GM12878 (cell line): ENCODE measurements around the gene FSHB. TPM values are rescaled to one million over a fixed set of nuclear protein-coding genes. Genes with fewer than 3 reads are reported as not detected.

Source experiments
- ATAC-seq: fragments of 200-7000 bp; cut with Tn5 transposase; 3 replicates; pipeline ENCODE4 v1.9.1; 2020; ENCODE audit warnings: mild to moderate bottlenecking, moderate library complexity
- BruUV-seq: library from RNA; stranded (reverse); fragments of 400-500 nt; replicated peaks from 2 replicates; lab custom pipeline; 2021; lab: Mats Ljungman, UMichigan
- CTCF ChIA-PET: fragments of 300-600 bp; sonication (Branson Sonifier 250); formaldehyde crosslinking; extraction: SDS; loops from one replicate; lab custom pipeline; 2021; ENCODE audit warnings: inconsistent platforms; lab: Yijun Ruan, JAX
- POLR2A ChIA-PET: fragments of 350-600 bp; formaldehyde crosslinking; extraction: SDS; loops from one replicate; lab custom pipeline; 2021; ENCODE audit warnings: inconsistent platforms; lab: Charles Lee
- RAD21 ChIA-PET: fragments of 300-600 bp; sonication (Branson Sonifier 250); formaldehyde crosslinking; loops from one replicate; lab custom pipeline; 2023; ENCODE audit warnings: antibody characterized with exemption; ENCODE audit not compliant: unreplicated experiment; lab: Charles Lee
- SMC1A ChIA-PET: fragments of 300-600 bp; sonication (Branson Sonifier 250); formaldehyde crosslinking; loops from one replicate; lab custom pipeline; 2023; ENCODE audit not compliant: unreplicated experiment, uncharacterized antibody; lab: Charles Lee
- DNase-seq: peaks from one replicate; pipeline ENCODE4 v3.0.0-alpha.2; 2011; ENCODE audit warnings: low read depth, low spot score
- FAIRE-seq: peaks from 3 replicates; lab custom pipeline; 2011; peaks lifted over from hg19 to GRCh38; lab: Jason Lieb, UNC
- H2AFZ ChIP-seq: 2 replicates; pipeline ENCODE4 v1.6.0; 2011; ENCODE audit warnings: low read depth, low read length, control low read depth; ENCODE audit not compliant: control insufficient read depth
- H3K27ac ChIP-seq: 2 replicates; pipeline ENCODE4 v1.5.1; 2011; ENCODE audit warnings: control low read depth; ENCODE audit not compliant: control insufficient read depth, insufficient read depth
- H3K27me3 ChIP-seq, 2 experiments: replicated peaks in 1 of 2; 2 replicates each; pipeline versions ENCODE4 v1.6.0 to v1.6.1; 2011; ENCODE audit warnings: low read length in 1 of 2; ENCODE audit not compliant: control insufficient read depth in 2 of 2, insufficient read depth in 2 of 2
- H3K36me3 ChIP-seq, 2 experiments: 2 replicates each; pipeline ENCODE4 v1.5.1; 2011; ENCODE audit warnings: low read length in 1 of 2; ENCODE audit not compliant: control insufficient read depth in 2 of 2, insufficient read depth in 2 of 2
- H3K4me1 ChIP-seq: 2 replicates; pipeline ENCODE4 v1.6.1; 2011; ENCODE audit warnings: mild to moderate bottlenecking, low read length, moderate library complexity, mixed read lengths; ENCODE audit not compliant: control insufficient read depth, insufficient read depth
- H3K4me2 ChIP-seq: 2 replicates; pipeline ENCODE4 v1.6.0; 2011; ENCODE audit warnings: control low read depth; ENCODE audit not compliant: control insufficient read depth, insufficient read depth
- H3K4me3 ChIP-seq: fragments of 200-600 bp; sonication (generic); 2 replicates; pipeline ENCODE4 v1.5.1; 2016
- H3K79me2 ChIP-seq: 2 replicates; pipeline ENCODE4 v1.6.0; 2011; ENCODE audit warnings: low read length; ENCODE audit not compliant: control insufficient read depth, insufficient read depth
- H3K9ac ChIP-seq: 2 replicates; pipeline ENCODE4 v1.8.0; 2011; ENCODE audit warnings: low read length, control low read depth, mixed read lengths; ENCODE audit not compliant: control insufficient read depth, insufficient read depth
- H3K9me3 ChIP-seq: replicated peaks from 3 replicates; pipeline ENCODE4 v1.5.1; 2011; ENCODE audit warnings: mild to moderate bottlenecking, low read length; ENCODE audit not compliant: control insufficient read depth, insufficient read depth
- H4K20me1 ChIP-seq: 2 replicates; pipeline ENCODE4 v1.6.0; 2011; ENCODE audit not compliant: control insufficient read depth, insufficient read depth
- BMI1 ChIP-seq: fragments of 450-650 bp; IDR thresholded peaks from 2 replicates; pipeline ENCODE4 v1.6.1; 2016; ENCODE audit warnings: mild to moderate bottlenecking, moderate library complexity, borderline replicate concordance
- CBX3 ChIP-seq: fragments of 200-600 bp; sonication (generic); IDR thresholded peaks from 2 replicates; pipeline ENCODE4 v1.6.1; 2016; ENCODE audit warnings: low read depth, borderline replicate concordance
- CHD1 ChIP-seq: IDR thresholded peaks from 2 replicates; pipeline ENCODE4 v1.6.1; 2012; ENCODE audit warnings: low read depth, low read length, improper control_type of control experiment
- CREM ChIP-seq: IDR thresholded peaks from 2 replicates; pipeline ENCODE4 v1.6.1; 2014; ENCODE audit warnings: antibody characterized with exemption, low read depth
- CTCF ChIP-seq, 3 experiments: IDR thresholded peaks in 2 of 3; conservative IDR thresholded peaks in 1 of 3; 2 replicates each; pipeline ENCODE4 v1.5.1; 2011; ENCODE audit warnings: low read depth in 3 of 3, low read length in 3 of 3, mild to moderate bottlenecking in 3 of 3, control low read depth in 2 of 3, moderate library complexity in 2 of 3, inconsistent platforms in 1 of 3, mixed read lengths in 1 of 3; ENCODE audit not compliant: control insufficient read depth in 2 of 3, insufficient read depth in 1 of 3; ENCODE audit errors: extremely low read depth in 1 of 3
- ETV6 ChIP-seq, 2 experiments: fragments of 450-650 bp in 1 of 2; IDR thresholded peaks in 1 of 2; conservative IDR thresholded peaks in 1 of 2; 2 replicates each; pipeline ENCODE4 v1.6.1; 2014; ENCODE audit warnings: antibody characterized with exemption in 1 of 2, borderline replicate concordance in 1 of 2, low read depth in 1 of 2, mild to moderate bottlenecking in 1 of 2, moderate library complexity in 1 of 2
- HCFC1 ChIP-seq: fragments of 150-350 bp; IDR thresholded peaks from 2 replicates; pipeline ENCODE4 v1.6.1; 2014; ENCODE audit warnings: low read length
- HDAC2 ChIP-seq: fragments of 200-600 bp; sonication (generic); IDR thresholded peaks from 2 replicates; pipeline ENCODE4 v1.6.1; 2017
- NFYB ChIP-seq: IDR thresholded peaks from 2 replicates; pipeline ENCODE4 v1.6.1; 2011; ENCODE audit warnings: low read depth, mild to moderate bottlenecking, low read length, improper control_type of control experiment, moderate library complexity; ENCODE audit not compliant: insufficient read depth
- RAD51 ChIP-seq: fragments of 450-650 bp; IDR thresholded peaks from 2 replicates; pipeline ENCODE4 v1.6.1; 2016; ENCODE audit warnings: moderate library complexity, mild to moderate bottlenecking, inconsistent platforms
- SMAD5 ChIP-seq: IDR thresholded peaks from 2 replicates; pipeline ENCODE4 v1.6.1; 2016; ENCODE audit warnings: antibody characterized with exemption, low read depth
- STAT1 ChIP-seq: fragments of 450-650 bp; conservative IDR thresholded peaks from 2 replicates; pipeline ENCODE4 v1.6.1; 2014; ENCODE audit warnings: antibody characterized with exemption, mild to moderate bottlenecking
- WGBS: methylation state at CpG from one replicate; pipeline ENCODE4 v1.1.6; 2016; ENCODE audit warnings: low lambda C conversion rate; ENCODE audit not compliant: insufficient replicate concordance, insufficient coverage; ENCODE audit errors: missing lambda C conversion rate; 5-methylcytosine and 5-hydroxymethylcytosine counted together
- in situ Hi-C: fragments of 300-500 bp; cut with MboI; formaldehyde crosslinking; loops from 9 replicates; pipeline ENCODE4 v1.14.3; 2018; ENCODE audit warnings: mixed read lengths
- intact Hi-C: fragments of 100-400 bp; cut with micrococcal nuclease; formaldehyde crosslinking; loops from one replicate; pipeline ENCODE4 v1.14.2; 2022; ENCODE audit not compliant: unreplicated experiment
- polyA plus RNA-seq, 11 experiments: library from polyadenylated mRNA; depleted of rRNA in 4 of 11; unstranded in 6 of 11; stranded (reverse) in 5 of 11; fragments of >200 nt; fragmentation: Nextera tagmentation in 4 of 11; fragmentation: Illumina TruSeq in 1 of 11; extraction: Ambion mirVana in 4 of 11; extraction: Trizol in 1 of 11; gene quantifications; 1 replicate in 1 of 11; 2 replicates in 10 of 11; pipeline versions ENCODE4 v1.2.1 to v1.2.3, GENCODE V29; 2011 to 2016; ENCODE audit warnings: inconsistent platforms in 2 of 11, missing spikeins in 2 of 11, low read depth in 1 of 11
- total RNA-seq, 4 experiments: library from RNA; depleted of rRNA in 3 of 4; stranded (reverse); fragments of >200 nt in 3 of 4; fragmentation: Illumina TruSeq in 1 of 4; extraction: Trizol in 1 of 4; gene quantifications; 2 replicates each; pipeline versions ENCODE4 v1.2.1 to v1.2.3, GENCODE V29; 2013 to 2021

The FSHB gene
- total and polyA plus RNA-seq, 10 of the 15 experiments (the other 5 are each of a cell fraction or from before 2014, with no cell fraction given): not detected

- Histone ChIP-seq H3K4me3 (no peak overlapping the region), H3K9me3 (no peaks in the 10 kb centered on the region), H4K20me1 (no peaks in the 10 kb centered on the region), H3K4me1 (peaks cover 3% of the 10 kb centered on the region), H3K79me2 (no peaks in the 10 kb centered on the region), H3K27me3 (no peaks in the 10 kb centered on the region), H3K27ac (no peak overlapping the region), H2AFZ (no peak overlapping the region), H3K4me2 (no peak overlapping the region), H3K9ac (no peak overlapping the region), H3K36me3 (no peaks in the 10 kb centered on the region)
- ATAC-seq: no peak
- FAIRE-seq: no peak
- POLR2A ChIA-PET: no interaction called here
- TF ChIP-seq CBX3: no peak
- TF ChIP-seq ETV6 (conservative IDR thresholded peaks at IDR 0.05 in 1 of 2, IDR thresholded peaks at IDR 0.05 in 1 of 2; ENCODE audit: borderline replicate concordance in 1 of 2, low read depth in 1 of 2): no peak
- no peak for TF ChIP-seq HCFC1
- TF ChIP-seq SMAD5: no peak
- no peak for TF ChIP-seq BMI1
- TF ChIP-seq CREM: no peak
- no peak for TF ChIP-seq NFYB
- no peak for TF ChIP-seq STAT1
- TF ChIP-seq RAD51: no peak
- no TSS peak for BruUV-seq
- RAD21 ChIA-PET: no interaction called here
- no peak for DNase-seq
- intact Hi-C loops (no loop called here), in situ Hi-C loops (no loop called here)
- CTCF ChIA-PET: no interaction called here
- SMC1A ChIA-PET: interaction anchor here (0.6 kb wide), 1 partner anchor 121 kb away, joined by 3 read pairs; no protein-coding TSS in a partner anchor
These were observed 46.4 kb downstream of the FSHB start for GRCh38 chr11:30277176-30277575.

GRCh38 chr11:30279796-30280195 lies 49.0 kb downstream of the FSHB start:
- POLR2A ChIA-PET: interaction anchor here (0.6 kb wide), 1 partner anchor 493 kb away, joined by 4 read pairs; no protein-coding TSS in a partner anchor

More at GRCh38 chr11:30279796-30280195, 49.0 kb downstream of the FSHB start:
- in situ Hi-C loops (no loop called here), intact Hi-C loops (no loop called here)
- no peak for FAIRE-seq
- WGBS: 96% methylated on average over 2 of the region's 2 CpGs
- H3K4me1 ChIP-seq: peaks cover 7% of the 10 kb centered on the region
- BruUV-seq: no TSS peak
- no peaks in the 10 kb centered on the region for H3K27me3 ChIP-seq
- H3K79me2 ChIP-seq: no peaks in the 10 kb centered on the region
- H2AFZ ChIP-seq: no peak overlapping the region
- H4K20me1 ChIP-seq: no peaks in the 10 kb centered on the region
- H3K9ac ChIP-seq: no peak overlapping the region
- no peak overlapping the region for H3K4me2 ChIP-seq
- no peak for DNase-seq
- no peaks in the 10 kb centered on the region for H3K9me3 ChIP-seq
- no peak for ATAC-seq
- H3K27ac ChIP-seq: no peak overlapping the region
- H3K4me3 ChIP-seq: no peak overlapping the region
- ChIA-PET RAD21 (interaction anchor here (0.6 kb wide), 1 partner anchor 122 kb away, joined by 5 read pairs; no protein-coding TSS in a partner anchor), CTCF (no interaction called here), SMC1A (interaction anchor here (0.7 kb wide), 1 partner anchor 28 kb away, joined by 3 read pairs; no protein-coding TSS in a partner anchor)
- no peaks in the 10 kb centered on the region for H3K36me3 ChIP-seq
- TF ChIP-seq CBX3 (no peak), CTCF (IDR thresholded peaks at IDR 0.05 in 2 of 3, conservative IDR thresholded peaks at IDR 0.05 in 1 of 3; ENCODE audit: control insufficient read depth in 2 of 3, extremely low read depth in 1 of 3, insufficient read depth in 1 of 3, low read depth in 3 of 3, low read length in 3 of 3) (no peak), HDAC2 (no peak), CHD1 (no peak)
